ENCODE results near the gene MYH9.

Gene MYH9

GRCh38 chr22:36340621-36341020, 47.1 kb downstream of the MYH9 start:
- H3K4me1 ChIP-seq, result peaks cover 56 to 99% (median 73%) of the 10 kb centered on the region in 10 experiments
- peaks cover 100% of the 10 kb centered on the region in 11 experiments for H4K20me1 ChIP-seq
- H3K9me3 ChIP-seq (replicated peaks in 1 of 11), result no peaks in the 10 kb centered on the region
- no peak for TF ChIP-seq Cebpa-rat (IDR thresholded peaks at IDR 0.05)
- H3K27ac ChIP-seq, result peak overlapping the region in 1 of 11 experiments; percentile 18; a peak in 1 of 22 replicates
- peaks cover 90 to 100% (median 99%) of the 10 kb centered on the region in 11 experiments for H3K36me3 ChIP-seq
- H3K4me3 ChIP-seq, result no peak overlapping the region
- H3K27me3 ChIP-seq, result no peaks in the 10 kb centered on the region
- H3K9ac ChIP-seq, result 0 out of 22 replicates have a peak overlapping the region, but pooled peaks of 1 of the 11 experiments have one; percentile 36
- H3K4me2 ChIP-seq, result peak overlapping the region in 2 of 11 experiments; percentile 10 to 90; a peak in 3 of 22 replicates

- H3K9me3 ChIP-seq (replicated peaks in 1 of 11), result no peaks in the 10 kb centered on the region
- no peaks in the 10 kb centered on the region for H3K27me3 ChIP-seq
- peaks cover 93 to 100% (median 100%) of the 10 kb centered on the region in 11 experiments for H3K36me3 ChIP-seq
- no peak overlapping the region for H3K27ac ChIP-seq
- H3K4me1 ChIP-seq, result peaks cover 67 to 100% (median 79%) of the 10 kb centered on the region in 10 experiments
- peaks cover 100% of the 10 kb centered on the region in 11 experiments for H4K20me1 ChIP-seq
- no peak for TF ChIP-seq Cebpa-rat (IDR thresholded peaks at IDR 0.05)
- peak overlapping the region in 10 of 11 experiments; percentile 4 to 98 (median 24); a peak in 10 of 22 replicates for H3K4me2 ChIP-seq
- H3K9ac ChIP-seq, result peak overlapping the region in 1 of 11 experiments; percentile 16; a peak in 1 of 22 replicates
- H3K4me3 ChIP-seq, result no peak overlapping the region
Measured at GRCh38 chr22:36339171-36340065, 48.3 kb downstream of the MYH9 start.

DNA sequence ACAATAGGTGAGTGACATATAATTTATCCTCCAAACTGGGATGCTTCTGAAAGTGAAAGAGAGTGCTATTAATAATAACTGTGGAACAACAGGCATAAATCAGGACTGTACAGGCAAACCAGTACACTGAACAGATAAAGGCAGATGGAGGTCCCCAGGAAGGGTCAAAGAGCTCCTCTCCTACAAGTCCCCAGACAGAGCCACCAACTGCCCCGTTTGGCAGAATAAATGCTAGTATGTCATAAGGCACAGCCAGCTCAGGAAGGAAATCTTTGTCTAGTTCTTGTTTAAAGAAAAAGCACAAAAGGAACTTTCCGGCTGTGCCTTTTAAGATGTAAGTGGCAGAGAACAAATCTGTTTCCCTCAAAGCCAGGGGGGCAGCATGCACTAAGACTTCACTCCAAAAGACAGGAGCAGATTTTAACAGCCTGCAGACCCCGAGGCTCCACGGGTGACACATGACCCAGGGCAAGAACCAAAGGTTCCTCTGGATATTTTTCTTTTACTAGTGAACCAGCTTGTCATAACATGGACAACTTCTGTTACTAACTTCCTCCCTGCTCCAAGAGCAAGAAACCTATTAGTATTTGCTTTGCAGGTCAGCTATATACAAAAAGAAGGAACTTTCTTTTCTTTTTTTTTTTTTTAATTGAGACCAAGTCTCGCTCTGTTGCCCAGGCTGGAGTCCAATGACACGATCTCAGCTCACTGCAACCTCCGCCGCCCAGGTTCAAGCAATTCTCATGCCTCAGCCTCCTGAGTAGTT, 50.2 kb downstream of the MYH9 start:
- H3K27ac ChIP-seq, result peak overlapping the region in 9 of 11 experiments; percentile 1 to 50 (median 13); a peak in 9 of 22 replicates
- no peak for TF ChIP-seq Cebpa-rat (IDR thresholded peaks at IDR 0.05)
- H3K9ac ChIP-seq, result peak overlapping the region in 9 of 11 experiments; percentile 10 to 45 (median 27); a peak in 11 of 22 replicates
- peaks cover 80 to 100% (median 93%) of the 10 kb centered on the region in 10 experiments for H3K4me1 ChIP-seq
- H4K20me1 ChIP-seq, result peaks cover 100% of the 10 kb centered on the region in 11 experiments
- H3K9me3 ChIP-seq (replicated peaks in 1 of 11), result no peaks in the 10 kb centered on the region
- no peaks in the 10 kb centered on the region for H3K27me3 ChIP-seq
- H3K4me3 ChIP-seq, result no peak overlapping the region
- H3K4me2 ChIP-seq, result peak overlapping the region; percentile 89 to 98 (median 93)
- peaks cover 77 to 100% (median 100%) of the 10 kb centered on the region in 11 experiments for H3K36me3 ChIP-seq

DNA sequence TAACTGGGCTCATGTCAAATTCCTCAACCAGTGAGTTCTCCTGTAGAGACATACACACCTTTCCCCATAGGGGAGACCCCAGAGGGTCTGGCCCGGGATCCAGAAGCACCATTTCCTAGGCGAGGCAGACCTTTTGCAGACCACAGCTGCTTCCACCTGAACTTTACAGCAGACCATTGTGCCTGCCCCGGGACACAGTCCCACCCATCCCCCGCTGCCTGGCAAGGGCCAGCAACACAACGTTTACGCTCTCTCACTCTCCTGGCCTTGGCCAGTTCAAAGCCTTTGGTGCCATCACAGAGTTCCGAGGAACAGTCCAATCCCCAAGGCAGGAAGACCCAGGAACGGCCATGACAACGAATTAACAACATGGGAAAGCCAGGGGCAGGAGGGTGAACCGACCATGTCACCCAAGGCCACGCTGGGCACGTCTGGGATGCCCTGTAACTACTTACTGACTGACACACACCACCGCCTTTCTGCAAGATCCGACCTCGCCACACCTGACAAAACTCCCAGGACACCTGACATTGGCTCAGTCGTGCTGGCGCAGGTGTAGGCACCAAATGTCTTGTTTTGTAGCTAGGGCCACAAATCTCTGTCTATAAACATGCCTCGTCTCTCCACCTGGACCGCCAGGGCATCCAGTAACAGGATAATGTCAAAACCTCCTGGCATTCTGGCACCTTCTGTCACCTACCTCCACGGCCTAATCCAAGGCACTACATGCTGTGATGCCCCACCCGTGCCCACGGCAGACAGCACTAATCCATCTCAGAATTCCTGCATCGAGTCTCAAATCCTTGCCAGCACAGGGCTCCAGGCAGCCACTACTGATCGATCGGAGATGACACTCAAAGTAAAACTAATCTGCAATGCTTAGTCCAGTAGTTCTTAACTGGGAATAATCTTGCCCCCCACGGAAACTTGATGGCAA, 51.3 kb downstream of the MYH9 start:
- TF ChIP-seq Cebpa-rat (IDR thresholded peaks at IDR 0.05), result no peak
- Histone ChIP-seq H3K27ac (peak overlapping the region in 7 of 11 experiments; percentile 1 to 85 (median 80); a peak in 12 of 22 replicates), H3K9me3 (replicated peaks in 1 of 11) (no peaks in the 10 kb centered on the region), H3K4me1 (peaks cover 87 to 100% (median 98%) of the 10 kb centered on the region in 10 experiments), H3K4me3 (no peak overlapping the region), H4K20me1 (peaks cover 100% of the 10 kb centered on the region in 11 experiments), H3K36me3 (peaks cover 66 to 100% (median 97%) of the 10 kb centered on the region in 11 experiments), H3K27me3 (no peaks in the 10 kb centered on the region), H3K4me2 (peak overlapping the region; percentile 89 to 98 (median 93)), H3K9ac (peak overlapping the region in 10 of 11 experiments; percentile 2 to 73 (median 50); a peak in 12 of 22 replicates)

- peaks cover 100% of the 10 kb centered on the region in 11 experiments for H4K20me1 ChIP-seq
- H3K36me3 ChIP-seq, result peaks cover 57 to 100% (median 96%) of the 10 kb centered on the region in 11 experiments
- H3K4me1 ChIP-seq, result peaks cover 88 to 100% (median 99%) of the 10 kb centered on the region in 10 experiments
- H3K27ac ChIP-seq, result peak overlapping the region in 10 of 11 experiments; percentile 13 to 92 (median 84); a peak in 18 of 22 replicates
- H3K27me3 ChIP-seq, result no peaks in the 10 kb centered on the region
- H3K4me2 ChIP-seq, result peak overlapping the region; percentile 89 to 98 (median 93); a peak in 21 of 22 replicates
- H3K9ac ChIP-seq, result peak overlapping the region; percentile 23 to 80 (median 55); a peak in 18 of 22 replicates
- no peak for TF ChIP-seq Cebpa-rat (IDR thresholded peaks at IDR 0.05)
- no peaks in the 10 kb centered on the region for H3K9me3 ChIP-seq (replicated peaks in 1 of 11)
- no peak overlapping the region for H3K4me3 ChIP-seq
Measured at GRCh38 chr22:36335621-36336020, 52.1 kb downstream of the MYH9 start.

- no peak for TF ChIP-seq Cebpa-rat (IDR thresholded peaks at IDR 0.05)
- Histone ChIP-seq H3K4me3 (no peak overlapping the region; a peak in 1 of 20 replicates), H3K4me2 (peak overlapping the region; percentile 89 to 98 (median 93)), H3K4me1 (peaks cover 92 to 100% (median 100%) of the 10 kb centered on the region in 10 experiments), H3K27me3 (no peaks in the 10 kb centered on the region), H3K9me3 (replicated peaks in 1 of 11) (no peaks in the 10 kb centered on the region), H3K36me3 (peaks cover 55 to 100% (median 96%) of the 10 kb centered on the region in 11 experiments), H3K27ac (peak overlapping the region in 10 of 11 experiments; percentile 24 to 92 (median 84); a peak in 19 of 22 replicates), H4K20me1 (peaks cover 100% of the 10 kb centered on the region in 11 experiments), H3K9ac (peak overlapping the region; percentile 23 to 80 (median 67); a peak in 19 of 22 replicates)
Measured at GRCh38 chr22:36334821-36335603, 52.8 kb downstream of the MYH9 start.

Data from BLaER1 treated with 17β-estradiol and CSF1 and Interleukin-3, amounts not matched to agents 10 nM and 100 nM (cell line).